Stomach smooth muscle (tissue), 2 donors: Measurements from ENCODE around the gene TARS1.
A peak's percentile ranks its signal among the peaks of the same experiment; 100 is the strongest.
"Not testable (repeated sequence)": the region's sequence is repeated elsewhere in the genome, so short reads cannot be mapped to it uniquely, and the experiment has no call there.

ENCODE experiments used
- H3K27ac ChIP-seq: one replicate; pipeline ENCODE4 v1.7.0; 2013; ENCODE audit warnings: mild to moderate bottlenecking, low read length, inconsistent platforms
- H3K27me3 ChIP-seq, 2 donors: one replicate each; pipeline ENCODE4 v1.7.0; 2013; ENCODE audit warnings: low read length in 2 of 2; ENCODE audit not compliant: insufficient read depth in 2 of 2, control insufficient read depth in 1 of 2
- H3K36me3 ChIP-seq, 2 donors: one replicate each; pipeline ENCODE4 v1.7.0; 2013; ENCODE audit warnings: low read length in 2 of 2; ENCODE audit not compliant: control insufficient read depth in 2 of 2, insufficient read depth in 2 of 2
- H3K4me1 ChIP-seq: one replicate; pipeline ENCODE4 v1.7.0; 2013; ENCODE audit warnings: low read length; ENCODE audit not compliant: control insufficient read depth, insufficient read depth
- H3K4me3 ChIP-seq, 2 donors: one replicate each; pipeline ENCODE4 v1.7.0; 2013; ENCODE audit warnings: low read length in 2 of 2
- H3K9ac ChIP-seq, 2 donors: one replicate each; pipeline ENCODE4 v1.7.0; 2013; ENCODE audit warnings: low read length in 2 of 2, mild to moderate bottlenecking in 1 of 2
- H3K9me3 ChIP-seq, 2 donors: one replicate each; pipeline ENCODE4 v1.7.0; 2013; ENCODE audit warnings: low read length in 2 of 2; ENCODE audit not compliant: control insufficient read depth in 2 of 2
- donor health status: healthy.
- donor health status: Pancreatic carcinoma.

Gene TARS1

GRCh38 chr5:33417632-33418031 is 23.1 kb upstream of the TARS1 start:
- H3K4me1 ChIP-seq: peaks cover 2% of the 10 kb centered on the region

DNA sequence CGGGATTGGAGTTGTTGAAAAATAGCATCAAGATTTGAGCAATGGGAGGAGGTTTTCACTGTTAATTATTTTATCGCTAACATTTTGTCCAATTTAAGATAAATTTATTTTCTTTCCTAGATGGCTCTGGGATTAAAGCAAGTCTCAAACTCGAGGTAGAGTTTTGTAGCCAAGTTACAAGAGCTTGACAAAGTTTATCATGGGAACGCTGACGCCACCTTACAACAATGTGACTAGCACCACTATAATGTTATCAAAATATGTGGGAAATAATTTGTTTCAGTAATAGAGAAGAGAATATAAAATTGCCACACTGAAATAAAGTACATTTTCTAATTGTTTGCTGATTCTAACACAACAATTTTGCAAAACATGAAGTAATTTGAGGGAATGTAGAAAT is 19.8 kb upstream of the TARS1 start:
- no peak overlapping the region for H3K4me3 ChIP-seq
- H3K9ac ChIP-seq: no peak overlapping the region
- no peaks in the 10 kb centered on the region for H3K4me1 ChIP-seq
- H3K9me3 ChIP-seq: no peaks in the 10 kb centered on the region
- H3K36me3 ChIP-seq: no peaks in the 10 kb centered on the region
- H3K27me3 ChIP-seq: no peaks in the 10 kb centered on the region
- H3K27ac ChIP-seq: no peak overlapping the region

More at GRCh38 chr5:33417632-33418031, 23.1 kb upstream of the TARS1 start:
- Histone ChIP-seq H3K27me3 (no peaks in the 10 kb centered on the region), H3K9ac (no peak overlapping the region), H3K9me3 (no peaks in the 10 kb centered on the region), H3K4me3 (no peak overlapping the region), H3K27ac (no peak overlapping the region), H3K36me3 (no peaks in the 10 kb centered on the region)

DNA sequence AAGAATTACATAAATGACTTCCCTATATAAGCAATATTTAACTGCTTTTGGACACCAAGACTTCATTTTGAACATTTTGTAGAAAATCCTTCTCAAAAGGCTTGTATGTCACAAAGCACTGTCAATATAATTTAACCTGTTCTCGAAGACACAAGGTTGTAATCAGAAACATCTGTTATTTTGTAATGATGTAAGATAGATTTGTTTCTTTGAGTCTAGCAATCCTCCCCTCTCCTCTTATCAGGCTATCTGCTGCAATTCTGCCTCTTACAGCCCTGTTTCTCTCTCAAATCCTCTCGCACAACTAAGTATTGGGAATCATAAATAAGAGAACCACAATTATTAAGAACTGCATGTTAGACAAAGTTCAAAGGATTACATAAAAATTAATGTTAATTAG is 18.6 kb upstream of the TARS1 start:
- H3K9me3 ChIP-seq: no peaks in the 10 kb centered on the region
- no peak overlapping the region for H3K4me3 ChIP-seq
- H3K27ac ChIP-seq: no peak overlapping the region
- no peaks in the 10 kb centered on the region for H3K36me3 ChIP-seq
- H3K9ac ChIP-seq: no peak overlapping the region
- H3K27me3 ChIP-seq: no peaks in the 10 kb centered on the region
- no peaks in the 10 kb centered on the region for H3K4me1 ChIP-seq

- Histone ChIP-seq H3K4me1 (no peaks in the 10 kb centered on the region), H3K27me3 (no peaks in the 10 kb centered on the region), H3K36me3 (no peaks in the 10 kb centered on the region), H3K27ac (no peak overlapping the region), H3K4me3 (no peak overlapping the region), H3K9ac (no peak overlapping the region), H3K9me3 (no peaks in the 10 kb centered on the region)
These were observed 17.6 kb upstream of the TARS1 start for GRCh38 chr5:33423018-33423630.

DNA sequence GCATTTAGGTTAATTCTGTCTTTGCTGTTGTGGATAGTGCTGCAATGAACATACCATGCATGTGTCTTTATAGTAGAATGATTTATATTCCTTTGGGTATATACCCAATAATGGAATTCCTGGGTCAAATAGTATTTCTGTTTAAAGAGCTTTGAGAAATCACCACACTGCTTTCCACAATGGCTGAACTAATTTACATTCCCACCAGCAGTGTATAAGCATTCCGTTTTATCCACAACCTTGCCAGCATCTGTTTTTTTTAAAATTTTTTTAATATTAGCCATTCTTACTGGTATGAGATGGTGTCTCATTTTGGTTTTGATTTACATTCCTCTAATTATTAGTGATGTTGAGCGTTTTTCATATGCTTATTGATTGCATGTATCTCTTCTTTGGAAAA is 15.5 kb upstream of the TARS1 start:
- Histone ChIP-seq H3K4me3 (no peak overlapping the region), H3K27me3 (no peaks in the 10 kb centered on the region), H3K9me3 (no peaks in the 10 kb centered on the region)

GRCh38 chr5:33430983-33431382 is 9.8 kb upstream of the TARS1 start:
- H3K9me3 ChIP-seq: no peaks in the 10 kb centered on the region
- H3K27ac ChIP-seq: no peak overlapping the region
- H3K9ac ChIP-seq: no peak overlapping the region
- H3K4me3 ChIP-seq: no peak overlapping the region
- H3K4me1 ChIP-seq: no peaks in the 10 kb centered on the region
- H3K36me3 ChIP-seq: no peaks in the 10 kb centered on the region
- H3K27me3 ChIP-seq: no peaks in the 10 kb centered on the region

More for the DNA sequence above, 15.5 kb upstream of the TARS1 start:
- Histone ChIP-seq H3K4me1 (no peaks in the 10 kb centered on the region), H3K27ac (no peak overlapping the region), H3K36me3 (no peaks in the 10 kb centered on the region), H3K9ac (no peak overlapping the region)

- no peak overlapping the region for H3K4me3 ChIP-seq
- H3K9me3 ChIP-seq: no peaks in the 10 kb centered on the region
- H3K27me3 ChIP-seq: no peaks in the 10 kb centered on the region
- no peak overlapping the region for H3K27ac ChIP-seq
- no peak overlapping the region for H3K9ac ChIP-seq
- no peaks in the 10 kb centered on the region for H3K36me3 ChIP-seq
- no peaks in the 10 kb centered on the region for H3K4me1 ChIP-seq
These were observed 8.1 kb upstream of the TARS1 start for GRCh38 chr5:33432656-33433055.

DNA sequence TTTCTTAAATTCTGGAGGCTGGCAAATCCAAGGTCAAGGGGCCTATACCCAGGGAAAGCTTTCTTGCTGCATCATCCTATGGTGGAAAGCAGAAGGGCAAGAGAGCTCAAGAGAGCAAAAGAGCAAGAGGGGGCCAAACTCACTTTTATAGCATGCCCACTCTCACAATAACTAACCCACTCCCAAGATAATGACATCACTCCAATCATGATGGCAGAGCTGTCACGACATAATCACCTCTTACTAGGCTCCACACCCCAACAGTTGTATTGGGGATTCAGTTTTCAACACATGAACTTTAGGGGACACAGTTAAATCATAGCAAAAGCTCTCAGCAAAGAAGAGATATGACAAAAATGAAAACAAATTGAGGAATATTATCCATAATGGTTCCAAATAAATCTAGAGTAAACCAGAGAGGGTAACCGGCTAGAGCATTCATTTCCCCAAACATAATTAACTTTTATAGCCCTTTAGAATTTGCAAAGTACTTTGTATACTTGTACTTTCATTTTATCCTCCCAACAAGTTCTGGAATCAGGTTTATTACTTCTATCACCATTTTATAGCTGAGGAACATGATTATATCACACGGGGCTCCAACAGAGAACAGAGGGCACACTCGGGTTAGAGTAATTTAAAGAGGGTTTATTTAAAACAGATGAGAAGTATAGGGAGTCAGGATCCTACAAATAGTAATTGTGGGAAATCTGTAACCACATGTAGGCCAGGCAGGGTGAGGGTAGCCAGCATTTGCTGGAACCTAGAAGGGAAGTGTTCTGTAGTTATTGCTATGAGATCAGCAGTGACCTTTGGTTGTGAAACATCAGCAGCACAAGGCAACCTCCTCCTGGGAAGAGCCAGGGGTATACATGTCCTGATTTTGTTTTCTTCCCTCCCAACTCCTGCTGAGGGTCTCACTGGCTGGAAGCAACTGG is 7.2 kb upstream of the TARS1 start:
- Histone ChIP-seq H3K4me1 (no peaks in the 10 kb centered on the region), H3K27ac (no peak overlapping the region), H3K36me3 (no peaks in the 10 kb centered on the region), H3K27me3 (no peaks in the 10 kb centered on the region), H3K9ac (no peak overlapping the region), H3K9me3 (no peaks in the 10 kb centered on the region), H3K4me3 (no peak overlapping the region)

GRCh38 chr5:33435893-33436490 is 4.8 kb upstream of the TARS1 start:
- not testable (repeated sequence) for H3K9me3 ChIP-seq, H3K27ac ChIP-seq, H3K4me1 ChIP-seq, H3K27me3 ChIP-seq, H3K9ac ChIP-seq, H3K36me3 ChIP-seq, H3K4me3 ChIP-seq

DNA sequence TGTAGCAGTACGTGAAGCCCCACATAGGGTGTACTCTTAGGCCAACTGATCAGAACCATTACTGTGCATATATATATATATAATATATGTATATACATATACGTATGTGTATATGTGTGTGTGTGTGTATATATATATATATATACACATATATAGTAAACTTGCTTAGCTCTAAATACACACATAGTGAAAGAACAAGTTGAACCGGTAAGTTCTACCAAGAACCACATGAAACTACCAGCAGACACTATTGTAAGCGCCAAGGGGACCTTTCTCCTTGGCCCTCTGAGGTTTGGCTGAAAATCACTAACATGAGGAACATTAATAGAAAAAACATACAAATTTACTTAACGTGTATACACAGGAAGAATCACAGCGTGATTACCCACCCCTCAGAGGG is 1.8 kb upstream of the TARS1 start:
- Histone ChIP-seq H3K4me1 (peaks cover 12% of the 10 kb centered on the region), H3K4me3 (peak overlapping the region in 1 of 2 donors; percentile 89), H3K9me3 (no peaks in the 10 kb centered on the region), H3K36me3 (no peaks in the 10 kb centered on the region), H3K9ac (no peak overlapping the region), H3K27ac (no peak overlapping the region), H3K27me3 (no peaks in the 10 kb centered on the region)
